ENCODE measurements around the gene ZNF124. TPM values are rescaled to one million over a fixed set of nuclear protein-coding genes. Genes with fewer than 3 reads are reported as not detected.

Gene ZNF124
- total and polyA plus RNA-seq, 2 of the 13 experiments (the other 11 are each of a cell fraction or from before 2014, with no cell fraction given) = 9.7 to 134 TPM

- TF ChIP-seq SATB2 (CRISPR knock-in tag; IDR thresholded peaks at IDR 0.05) = no peak
- TF ChIP-seq EED (CRISPR knock-in tag; IDR thresholded peaks at IDR 0.05) = peak; percentile 38; the same call in 1 of the 2 replicates
- no peak for TF ChIP-seq JUN (CRISPR knock-in tag; IDR thresholded peaks at IDR 0.05)
- no peak for TF ChIP-seq SIX4 (CRISPR knock-in tag; IDR thresholded peaks at IDR 0.05)
- TF ChIP-seq, protein P1, sequence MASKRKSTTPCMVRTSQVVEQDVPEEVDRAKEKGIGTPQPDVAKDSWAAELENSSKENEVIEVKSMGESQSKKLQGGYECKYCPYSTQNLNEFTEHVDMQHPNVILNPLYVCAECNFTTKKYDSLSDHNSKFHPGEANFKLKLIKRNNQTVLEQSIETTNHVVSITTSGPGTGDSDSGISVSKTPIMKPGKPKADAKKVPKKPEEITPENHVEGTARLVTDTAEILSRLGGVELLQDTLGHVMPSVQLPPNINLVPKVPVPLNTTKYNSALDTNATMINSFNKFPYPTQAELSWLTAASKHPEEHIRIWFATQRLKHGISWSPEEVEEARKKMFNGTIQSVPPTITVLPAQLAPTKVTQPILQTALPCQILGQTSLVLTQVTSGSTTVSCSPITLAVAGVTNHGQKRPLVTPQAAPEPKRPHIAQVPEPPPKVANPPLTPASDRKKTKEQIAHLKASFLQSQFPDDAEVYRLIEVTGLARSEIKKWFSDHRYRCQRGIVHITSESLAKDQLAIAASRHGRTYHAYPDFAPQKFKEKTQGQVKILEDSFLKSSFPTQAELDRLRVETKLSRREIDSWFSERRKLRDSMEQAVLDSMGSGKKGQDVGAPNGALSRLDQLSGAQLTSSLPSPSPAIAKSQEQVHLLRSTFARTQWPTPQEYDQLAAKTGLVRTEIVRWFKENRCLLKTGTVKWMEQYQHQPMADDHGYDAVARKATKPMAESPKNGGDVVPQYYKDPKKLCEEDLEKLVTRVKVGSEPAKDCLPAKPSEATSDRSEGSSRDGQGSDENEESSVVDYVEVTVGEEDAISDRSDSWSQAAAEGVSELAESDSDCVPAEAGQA (IDR thresholded peaks at IDR 0.05; ENCODE audit: low read depth) = no peak; the same call in 1 of the 2 replicates
- TF ChIP-seq, protein P1 (CRISPR knock-in tag; IDR thresholded peaks at IDR 0.05; ENCODE audit: borderline replicate concordance) = no peak; the same call in 1 of the 2 replicates
- TF ChIP-seq DR1 (CRISPR knock-in tag; IDR thresholded peaks at IDR 0.05) = peak; percentile 83
- TF ChIP-seq ADNP (CRISPR knock-in tag; IDR thresholded peaks at IDR 0.05) = no peak
- no peak; the same call in 1 of the 2 replicates for TF ChIP-seq ZNF670 (CRISPR knock-in tag; IDR thresholded peaks at IDR 0.05; ENCODE audit: borderline replicate concordance)
- TF ChIP-seq MIXL1 (CRISPR knock-in tag; IDR thresholded peaks at IDR 0.05) = no peak
- TF ChIP-seq GATAD2A (CRISPR knock-in tag; IDR thresholded peaks at IDR 0.05) = peak; percentile 24; the same call in 1 of the 2 replicates
- TF ChIP-seq ZNF549 (CRISPR knock-in tag; IDR thresholded peaks at IDR 0.05) = no peak
- no peak for TF ChIP-seq NCOA5 (CRISPR knock-in tag; IDR thresholded peaks at IDR 0.05)
- TF ChIP-seq DNMT3B (CRISPR knock-in tag; conservative IDR thresholded peaks at IDR 0.05) = no peak
- no peak for TF ChIP-seq ZSCAN31 (CRISPR knock-in tag; IDR thresholded peaks at IDR 0.05; ENCODE audit: low read depth)
- peak; percentile 13; the same call in 1 of the 2 replicates for TF ChIP-seq ZNF839 (CRISPR knock-in tag; IDR thresholded peaks at IDR 0.05; ENCODE audit: borderline replicate concordance)
- no peak for TF ChIP-seq ZFP62 (CRISPR knock-in tag; IDR thresholded peaks at IDR 0.05)
- peak; percentile 83; the same call in 1 of the 2 replicates for TF ChIP-seq MTERF4 (CRISPR knock-in tag; IDR thresholded peaks at IDR 0.05)
- TF ChIP-seq ZNF333 (CRISPR knock-in tag; IDR thresholded peaks at IDR 0.05; ENCODE audit: borderline replicate concordance) = 0 out of 2 replicates have a peak, but pooled peaks have one; percentile 60
- TF ChIP-seq, protein P2, sequence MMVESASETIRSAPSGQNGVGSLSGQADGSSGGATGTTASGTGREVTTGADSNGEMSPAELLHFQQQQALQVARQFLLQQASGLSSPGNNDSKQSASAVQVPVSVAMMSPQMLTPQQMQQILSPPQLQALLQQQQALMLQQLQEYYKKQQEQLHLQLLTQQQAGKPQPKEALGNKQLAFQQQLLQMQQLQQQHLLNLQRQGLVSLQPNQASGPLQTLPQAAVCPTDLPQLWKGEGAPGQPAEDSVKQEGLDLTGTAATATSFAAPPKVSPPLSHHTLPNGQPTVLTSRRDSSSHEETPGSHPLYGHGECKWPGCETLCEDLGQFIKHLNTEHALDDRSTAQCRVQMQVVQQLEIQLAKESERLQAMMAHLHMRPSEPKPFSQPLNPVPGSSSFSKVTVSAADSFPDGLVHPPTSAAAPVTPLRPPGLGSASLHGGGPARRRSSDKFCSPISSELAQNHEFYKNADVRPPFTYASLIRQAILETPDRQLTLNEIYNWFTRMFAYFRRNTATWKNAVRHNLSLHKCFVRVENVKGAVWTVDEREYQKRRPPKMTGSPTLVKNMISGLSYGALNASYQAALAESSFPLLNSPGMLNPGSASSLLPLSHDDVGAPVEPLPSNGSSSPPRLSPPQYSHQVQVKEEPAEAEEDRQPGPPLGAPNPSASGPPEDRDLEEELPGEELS (CRISPR knock-in tag; IDR thresholded peaks at IDR 0.05) = peak; percentile 47
- peak; percentile 90 for TF ChIP-seq RBFOX2 (IDR thresholded peaks at IDR 0.05; ENCODE audit: low read depth, low read length)
- no peak for TF ChIP-seq JUND (CRISPR knock-in tag; IDR thresholded peaks at IDR 0.05)
- peak; percentile 89; the same call in 1 of the 2 replicates for TF ChIP-seq GPN1 (CRISPR knock-in tag; IDR thresholded peaks at IDR 0.05; ENCODE audit: borderline replicate concordance)
- TF ChIP-seq ARNT (IDR thresholded peaks at IDR 0.05) = no peak
Observed at GRCh38 chr1:247111700-247112478, 59.9 kb downstream of the ZNF124 start (continued).

Measured in HepG2 (cell line).